Breast epithelium (tissue), 3 donors: ENCODE results near the gene KIF1A.

ENCODE experiments used
- POLR2A ChIP-seq: fragments of 450-650 bp; IDR thresholded peaks from one replicate; pipeline ENCODE4 v1.6.1; 2016; ENCODE audit warnings: antibody characterized with exemption, mild to moderate bottlenecking, moderate library complexity
- POLR2AphosphoS5 ChIP-seq, 3 donors: sonication (generic); formaldehyde crosslinking; IDR thresholded peaks; one replicate each; pipeline ENCODE4 v1.6.1; 2017; ENCODE audit warnings: antibody characterized with exemption in 3 of 3
- TF ChIP-seq, protein P1 (sequence below), 3 donors: fragments of 450-650 bp; IDR thresholded peaks; one replicate each; pipeline ENCODE4 v1.5.1; 2016 to 2017; ENCODE audit warnings: antibody characterized with exemption in 3 of 3, mild to moderate bottlenecking in 3 of 3, moderate library complexity in 3 of 3

DNA sequence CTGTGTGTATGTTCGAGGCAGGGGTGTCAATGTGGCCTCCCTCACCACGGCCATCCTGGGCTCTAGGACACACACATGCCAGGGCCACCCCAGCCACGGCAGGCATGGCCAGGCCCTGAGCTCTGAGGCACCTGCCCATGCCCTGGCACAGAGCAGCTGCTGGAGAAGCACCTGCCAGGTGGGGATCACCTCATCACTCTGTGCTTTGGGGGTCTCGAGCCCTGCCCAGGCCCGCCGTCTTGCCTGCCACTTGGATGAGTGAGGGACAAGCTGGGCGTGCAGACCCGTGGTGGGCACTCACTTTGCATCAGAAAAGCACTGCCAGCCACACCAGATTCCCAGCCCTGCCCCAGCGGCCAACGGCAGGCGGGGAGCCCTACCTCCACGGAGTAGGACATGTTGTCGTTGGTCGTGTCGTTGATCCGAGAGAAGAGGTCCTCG is 33.1 kb downstream of the KIF1A start:
- TF ChIP-seq, protein P1, sequence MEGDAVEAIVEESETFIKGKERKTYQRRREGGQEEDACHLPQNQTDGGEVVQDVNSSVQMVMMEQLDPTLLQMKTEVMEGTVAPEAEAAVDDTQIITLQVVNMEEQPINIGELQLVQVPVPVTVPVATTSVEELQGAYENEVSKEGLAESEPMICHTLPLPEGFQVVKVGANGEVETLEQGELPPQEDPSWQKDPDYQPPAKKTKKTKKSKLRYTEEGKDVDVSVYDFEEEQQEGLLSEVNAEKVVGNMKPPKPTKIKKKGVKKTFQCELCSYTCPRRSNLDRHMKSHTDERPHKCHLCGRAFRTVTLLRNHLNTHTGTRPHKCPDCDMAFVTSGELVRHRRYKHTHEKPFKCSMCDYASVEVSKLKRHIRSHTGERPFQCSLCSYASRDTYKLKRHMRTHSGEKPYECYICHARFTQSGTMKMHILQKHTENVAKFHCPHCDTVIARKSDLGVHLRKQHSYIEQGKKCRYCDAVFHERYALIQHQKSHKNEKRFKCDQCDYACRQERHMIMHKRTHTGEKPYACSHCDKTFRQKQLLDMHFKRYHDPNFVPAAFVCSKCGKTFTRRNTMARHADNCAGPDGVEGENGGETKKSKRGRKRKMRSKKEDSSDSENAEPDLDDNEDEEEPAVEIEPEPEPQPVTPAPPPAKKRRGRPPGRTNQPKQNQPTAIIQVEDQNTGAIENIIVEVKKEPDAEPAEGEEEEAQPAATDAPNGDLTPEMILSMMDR (IDR thresholded peaks at IDR 0.05): no peak
- TF ChIP-seq POLR2AphosphoS5 (IDR thresholded peaks at IDR 0.05) (no peak), POLR2A (no peak)
